HK-2 (cell line): ENCODE data around the gene POLR2E.
"Not testable (repeated sequence)": the region's sequence is repeated elsewhere in the genome, so short reads cannot be mapped to it uniquely, and the experiment has no call there.

Experiments
- DNase-seq: peaks from one replicate; pipeline ENCODE4 v3.0.0-alpha.2; 2018; ENCODE audit not compliant: unreplicated experiment

POLR2E gene

GRCh38 chr19:1094978-1095701, at the start of gene POLR2E:
POLR2E (minus strand) TSS chr19:1095375; CDS start chr19:1095315, 60 bp downstream.
- DNase-seq = peak; percentile 99

GRCh38 chr19:1144741-1145140, 49.6 kb upstream of the POLR2E start:
- DNase-seq = no peak

- DNase-seq = no peak
Observed at GRCh38 chr19:1143828-1144399, 48.7 kb upstream of the POLR2E start.

- DNase-seq = no peak
Observed at GRCh38 chr19:1141944-1142343, 46.8 kb upstream of the POLR2E start.

- no peak for DNase-seq
Observed at GRCh38 chr19:1140272-1141027, 45.3 kb upstream of the POLR2E start.

- DNase-seq = no peak
Observed at GRCh38 chr19:1139126-1139525, 44.0 kb upstream of the POLR2E start.

GRCh38 chr19:1138121-1138520, 42.9 kb upstream of the POLR2E start:
- no peak for DNase-seq

- no peak for DNase-seq
Observed at GRCh38 chr19:1136621-1137317, 41.6 kb upstream of the POLR2E start.

GRCh38 chr19:1136201-1136600, 41.0 kb upstream of the POLR2E start:
- no peak for DNase-seq

- DNase-seq = no peak
Observed at GRCh38 chr19:1135454-1135853, 40.3 kb upstream of the POLR2E start.

GRCh38 chr19:1134431-1134830, 39.3 kb upstream of the POLR2E start:
- DNase-seq = no peak

- DNase-seq = no peak
Observed at GRCh38 chr19:1133471-1133929, 38.3 kb upstream of the POLR2E start.

GRCh38 chr19:1132552-1133383, 37.6 kb upstream of the POLR2E start:
- DNase-seq = no peak

- DNase-seq = no peak
Observed at GRCh38 chr19:1131718-1132551, 36.8 kb upstream of the POLR2E start.

- no peak for DNase-seq
Observed at GRCh38 chr19:1130771-1131717, 35.9 kb upstream of the POLR2E start.

- DNase-seq = no peak
Observed at GRCh38 chr19:1129535-1129934, 34.4 kb upstream of the POLR2E start.

GRCh38 chr19:1129084-1129483, 33.9 kb upstream of the POLR2E start:
- not testable (repeated sequence) for DNase-seq

GRCh38 chr19:1128106-1128505, 32.9 kb upstream of the POLR2E start:
- no peak for DNase-seq
